Bronchial epithelial cell (primary cell): ENCODE measurements around the gene PI4KA. TPM values are rescaled to one million over a fixed set of nuclear protein-coding genes. Genes with fewer than 3 reads are reported as not detected.

Source experiments
- DNase-seq: peaks from one replicate; pipeline ENCODE4 v3.0.0-alpha.2; 2010; ENCODE audit warnings: low read depth
- FAIRE-seq: peaks from 2 replicates; lab custom pipeline; 2011; peaks lifted over from hg19 to GRCh38; lab: Jason Lieb, UNC
- H3K27me3 ChIP-seq: 2 replicates; pipeline ENCODE4 v1.5.1; 2011; ENCODE audit warnings: low read length; ENCODE audit not compliant: control insufficient read depth, insufficient read depth
- H3K36me3 ChIP-seq: 2 replicates; pipeline ENCODE4 v1.5.1; 2011; ENCODE audit warnings: low read length; ENCODE audit not compliant: control insufficient read depth, insufficient read depth
- H3K4me3 ChIP-seq: 2 replicates; pipeline ENCODE4 v1.5.1; 2011; ENCODE audit warnings: mild to moderate bottlenecking, low read depth, low read length, control low read depth
- total RNA-seq: library from RNA; depleted of rRNA; stranded (reverse); fragments of >200 nt; gene quantifications from 2 replicates; pipeline ENCODE4 v1.2.1, GENCODE V29; 2014
- TF ChIP-seq, protein P1 (sequence below): IDR thresholded peaks from 2 replicates; pipeline ENCODE4 v1.5.1; 2011; ENCODE audit warnings: mild to moderate bottlenecking, moderate library complexity, low read length, control low read depth, inconsistent platforms; ENCODE audit not compliant: insufficient read depth, severe bottlenecking

The PI4KA gene
- 9.5 and 12.3 TPM in 2 replicates for total RNA-seq

DNA sequence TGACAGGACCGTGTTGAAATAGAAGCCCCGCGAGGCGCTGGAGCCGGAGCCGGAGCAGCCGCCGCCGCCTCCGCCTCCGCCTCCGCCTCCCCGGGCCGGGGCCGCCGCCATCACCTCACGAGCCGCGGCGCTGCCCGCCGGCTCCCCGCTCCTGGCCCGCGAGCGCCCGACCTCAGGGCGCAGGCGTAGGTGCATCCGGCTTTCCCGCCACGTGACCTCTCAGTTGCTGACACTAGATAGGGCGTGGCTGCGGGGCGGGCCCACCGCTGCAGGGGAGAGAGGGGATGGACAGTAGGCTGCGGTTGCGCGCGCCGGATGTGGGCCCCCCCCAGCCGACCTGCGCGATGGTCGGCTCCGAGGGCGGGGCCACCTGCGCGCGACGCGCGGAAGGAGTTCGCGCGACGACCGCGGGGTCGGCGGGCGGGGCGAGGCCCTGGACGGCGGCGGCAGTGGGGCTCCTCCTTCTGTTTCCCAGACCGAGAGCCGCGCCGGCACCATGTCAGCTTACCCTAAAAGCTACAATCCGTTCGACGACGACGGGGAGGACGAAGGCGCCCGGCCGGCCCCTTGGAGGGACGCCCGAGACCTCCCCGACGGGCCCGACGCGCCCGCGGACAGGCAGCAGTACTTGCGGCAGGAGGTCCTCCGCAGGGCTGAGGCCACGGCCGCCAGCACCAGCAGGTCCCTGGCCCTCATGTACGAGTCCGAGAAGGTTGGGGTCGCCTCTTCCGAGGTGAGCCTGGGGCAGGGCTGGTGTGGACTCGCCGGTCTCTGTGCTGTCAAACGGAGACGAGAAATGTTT is at the start of gene PI4KA, which contains the start of gene SNAP29:
PI4KA (minus strand) TSS at position 197 of the 802 bp plus-strand sequence; CDS start at position 111, 86 bp downstream.
SNAP29 (plus strand) TSS at position 393 of the 802 bp plus-strand sequence; CDS start at position 497, 104 bp downstream.
- Histone ChIP-seq H3K27me3 (no peaks in the 10 kb centered on the region), H3K4me3 (peak within 1 kb of the TSS; percentile 85), H3K36me3 (no peaks in the 10 kb centered on the region)
- TF ChIP-seq, protein P1, sequence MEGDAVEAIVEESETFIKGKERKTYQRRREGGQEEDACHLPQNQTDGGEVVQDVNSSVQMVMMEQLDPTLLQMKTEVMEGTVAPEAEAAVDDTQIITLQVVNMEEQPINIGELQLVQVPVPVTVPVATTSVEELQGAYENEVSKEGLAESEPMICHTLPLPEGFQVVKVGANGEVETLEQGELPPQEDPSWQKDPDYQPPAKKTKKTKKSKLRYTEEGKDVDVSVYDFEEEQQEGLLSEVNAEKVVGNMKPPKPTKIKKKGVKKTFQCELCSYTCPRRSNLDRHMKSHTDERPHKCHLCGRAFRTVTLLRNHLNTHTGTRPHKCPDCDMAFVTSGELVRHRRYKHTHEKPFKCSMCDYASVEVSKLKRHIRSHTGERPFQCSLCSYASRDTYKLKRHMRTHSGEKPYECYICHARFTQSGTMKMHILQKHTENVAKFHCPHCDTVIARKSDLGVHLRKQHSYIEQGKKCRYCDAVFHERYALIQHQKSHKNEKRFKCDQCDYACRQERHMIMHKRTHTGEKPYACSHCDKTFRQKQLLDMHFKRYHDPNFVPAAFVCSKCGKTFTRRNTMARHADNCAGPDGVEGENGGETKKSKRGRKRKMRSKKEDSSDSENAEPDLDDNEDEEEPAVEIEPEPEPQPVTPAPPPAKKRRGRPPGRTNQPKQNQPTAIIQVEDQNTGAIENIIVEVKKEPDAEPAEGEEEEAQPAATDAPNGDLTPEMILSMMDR: no peak
- FAIRE-seq (no peak), DNase-seq (peak; percentile 86)

- Histone ChIP-seq H3K36me3 (no peaks in the 10 kb centered on the region), H3K4me3 (no peak overlapping the region), H3K27me3 (no peaks in the 10 kb centered on the region)
- TF ChIP-seq, protein P1: no peak
- DNase-seq: no peak
- no peak for FAIRE-seq
These were observed 47.8 kb upstream of the PI4KA start for GRCh38 chr22:20906387-20906767.

GRCh38 chr22:20905415-20906386 is 47.1 kb upstream of the PI4KA start:
- Histone ChIP-seq H3K27me3 (no peaks in the 10 kb centered on the region), H3K4me3 (no peak overlapping the region), H3K36me3 (no peaks in the 10 kb centered on the region)
- peak; percentile 93 for FAIRE-seq
- DNase-seq: peak; percentile 84
- TF ChIP-seq, protein P1: no peak

GRCh38 chr22:20904980-20905355 is 46.4 kb upstream of the PI4KA start:
- TF ChIP-seq, protein P1: no peak
- no peaks in the 10 kb centered on the region for H3K36me3 ChIP-seq
- no peak for FAIRE-seq
- DNase-seq: no peak
- H3K4me3 ChIP-seq: no peak overlapping the region
- H3K27me3 ChIP-seq: no peaks in the 10 kb centered on the region

- Histone ChIP-seq H3K4me3 (no peak overlapping the region), H3K27me3 (no peaks in the 10 kb centered on the region), H3K36me3 (no peaks in the 10 kb centered on the region)
- TF ChIP-seq, protein P1: no peak
- FAIRE-seq (peak; percentile 79), DNase-seq (peak; percentile 100)
These were observed 45.7 kb upstream of the PI4KA start for GRCh38 chr22:20904008-20904979.
